ENCODE measurements around the gene CHMP6. TPM values are rescaled to one million over a fixed set of nuclear protein-coding genes. Genes with fewer than 3 reads are reported as not detected.
A peak's percentile ranks its signal among the peaks of the same experiment; 100 is the strongest.

The CHMP6 gene
- total RNA-seq, 1 donor from 2014 or later = 29.1 TPM

DNA sequence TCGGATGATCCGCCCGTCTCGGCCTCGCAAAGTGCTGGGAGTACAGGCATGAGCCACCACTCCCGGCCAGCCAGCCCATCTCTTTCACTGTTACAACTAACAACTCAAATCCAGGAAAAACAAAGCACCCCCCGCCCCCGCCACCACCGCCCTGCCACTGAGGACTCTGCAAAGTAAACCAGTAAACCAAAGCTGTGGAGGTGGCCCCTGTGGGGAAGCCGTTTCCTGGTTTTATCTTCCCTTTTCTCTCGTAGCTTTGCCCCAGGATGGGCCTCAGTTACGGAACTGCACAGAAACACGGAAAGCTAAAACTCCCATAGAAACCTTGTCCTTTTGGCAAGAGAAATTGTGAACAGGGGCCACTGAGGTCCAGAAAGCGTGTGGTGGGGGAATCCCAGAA, 17.5 kb downstream of the CHMP6 start:
- Mint-ChIP-seq H3K27ac (no peak overlapping the region), H3K4me3 (no peak overlapping the region), H3K36me3 (peaks cover 15% of the 10 kb centered on the region), H3K9me3 (peaks cover 4% of the 10 kb centered on the region), H3K27me3 (peaks cover 31% of the 10 kb centered on the region), H3K4me1 (ENCODE audit: unreplicated experiment) (peaks cover 6% of the 10 kb centered on the region)
- TF ChIP-seq, protein P1, sequence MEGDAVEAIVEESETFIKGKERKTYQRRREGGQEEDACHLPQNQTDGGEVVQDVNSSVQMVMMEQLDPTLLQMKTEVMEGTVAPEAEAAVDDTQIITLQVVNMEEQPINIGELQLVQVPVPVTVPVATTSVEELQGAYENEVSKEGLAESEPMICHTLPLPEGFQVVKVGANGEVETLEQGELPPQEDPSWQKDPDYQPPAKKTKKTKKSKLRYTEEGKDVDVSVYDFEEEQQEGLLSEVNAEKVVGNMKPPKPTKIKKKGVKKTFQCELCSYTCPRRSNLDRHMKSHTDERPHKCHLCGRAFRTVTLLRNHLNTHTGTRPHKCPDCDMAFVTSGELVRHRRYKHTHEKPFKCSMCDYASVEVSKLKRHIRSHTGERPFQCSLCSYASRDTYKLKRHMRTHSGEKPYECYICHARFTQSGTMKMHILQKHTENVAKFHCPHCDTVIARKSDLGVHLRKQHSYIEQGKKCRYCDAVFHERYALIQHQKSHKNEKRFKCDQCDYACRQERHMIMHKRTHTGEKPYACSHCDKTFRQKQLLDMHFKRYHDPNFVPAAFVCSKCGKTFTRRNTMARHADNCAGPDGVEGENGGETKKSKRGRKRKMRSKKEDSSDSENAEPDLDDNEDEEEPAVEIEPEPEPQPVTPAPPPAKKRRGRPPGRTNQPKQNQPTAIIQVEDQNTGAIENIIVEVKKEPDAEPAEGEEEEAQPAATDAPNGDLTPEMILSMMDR (conservative IDR thresholded peaks at IDR 0.05) = no peak
- no peak for DNase-seq (ENCODE audit: extremely low spot score, unreplicated experiment)

- TF ChIP-seq, protein P1 (conservative IDR thresholded peaks at IDR 0.05) = no peak
- H3K27me3 Mint-ChIP-seq = peaks cover 22% of the 10 kb centered on the region
- no peak overlapping the region for H3K4me3 Mint-ChIP-seq
- peaks cover 4% of the 10 kb centered on the region for H3K9me3 Mint-ChIP-seq
- peaks cover 6% of the 10 kb centered on the region for H3K4me1 Mint-ChIP-seq (ENCODE audit: unreplicated experiment)
- DNase-seq (ENCODE audit: extremely low spot score, unreplicated experiment) = no peak
- H3K36me3 Mint-ChIP-seq = peaks cover 15% of the 10 kb centered on the region
- no peak overlapping the region for H3K27ac Mint-ChIP-seq
Observed at GRCh38 chr17:81010935-81011334, 19.3 kb downstream of the CHMP6 start.

DNA sequence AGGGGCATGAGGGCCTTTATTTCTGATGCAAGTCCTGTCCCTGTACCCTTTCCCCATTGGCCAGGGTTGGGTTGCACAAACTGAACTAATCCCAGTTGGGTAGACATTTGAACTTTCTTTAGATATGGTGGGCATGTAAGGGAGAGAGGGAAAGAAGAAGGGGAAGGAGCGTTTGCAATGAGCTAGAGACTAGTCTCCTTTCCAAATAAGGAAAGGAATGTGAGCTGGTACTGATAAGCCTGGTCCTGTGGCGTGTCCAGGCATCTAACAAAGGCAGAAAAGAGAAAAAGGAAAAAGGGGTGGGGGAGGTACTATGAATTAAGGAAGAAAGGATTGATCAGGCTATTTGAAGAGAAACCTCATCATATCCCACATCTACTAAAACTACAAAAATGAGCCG, 20.3 kb downstream of the CHMP6 start:
- H3K27me3 Mint-ChIP-seq = peaks cover 13% of the 10 kb centered on the region
- peaks cover 6% of the 10 kb centered on the region for H3K4me1 Mint-ChIP-seq (ENCODE audit: unreplicated experiment)
- TF ChIP-seq, protein P1 (conservative IDR thresholded peaks at IDR 0.05) = no peak
- H3K27ac Mint-ChIP-seq = peak overlapping the region; percentile 14
- H3K36me3 Mint-ChIP-seq = peaks cover 18% of the 10 kb centered on the region
- H3K9me3 Mint-ChIP-seq = peaks cover 4% of the 10 kb centered on the region
- DNase-seq (ENCODE audit: extremely low spot score, unreplicated experiment) = no peak
- no peak overlapping the region for H3K4me3 Mint-ChIP-seq

- DNase-seq (ENCODE audit: extremely low spot score, unreplicated experiment) = no peak
- H3K27ac Mint-ChIP-seq = no peak overlapping the region
- H3K4me1 Mint-ChIP-seq (ENCODE audit: unreplicated experiment) = peaks cover 10% of the 10 kb centered on the region
- H3K9me3 Mint-ChIP-seq = peaks cover 4% of the 10 kb centered on the region
- TF ChIP-seq, protein P1 (conservative IDR thresholded peaks at IDR 0.05) = no peak
- H3K27me3 Mint-ChIP-seq = peaks cover 6% of the 10 kb centered on the region
- no peak overlapping the region for H3K4me3 Mint-ChIP-seq
- H3K36me3 Mint-ChIP-seq = peaks cover 19% of the 10 kb centered on the region
Observed at GRCh38 chr17:81012574-81013447, 21.2 kb downstream of the CHMP6 start.

GRCh38 chr17:81013642-81014041, 22.0 kb downstream of the CHMP6 start:
- Mint-ChIP-seq H3K27me3 (no peaks in the 10 kb centered on the region), H3K4me3 (no peak overlapping the region), H3K27ac (no peak overlapping the region), H3K36me3 (peaks cover 19% of the 10 kb centered on the region), H3K4me1 (ENCODE audit: unreplicated experiment) (peaks cover 18% of the 10 kb centered on the region), H3K9me3 (peaks cover 4% of the 10 kb centered on the region)
- no peak for DNase-seq (ENCODE audit: extremely low spot score, unreplicated experiment)
- TF ChIP-seq, protein P1 (conservative IDR thresholded peaks at IDR 0.05) = no peak
